HG03159 (cell line): Measurements from ENCODE around the gene APLP1.
"Not testable (repeated sequence)": the region's sequence is repeated elsewhere in the genome, so short reads cannot be mapped to it uniquely, and the experiment has no call there.

Experiments
- ATAC-seq: cut with Tn5 transposase; IDR thresholded peaks from one replicate; pipeline ENCODE4 v1.9.1; 2021; ENCODE audit warnings: mild to moderate bottlenecking, moderate library complexity; ENCODE audit not compliant: unreplicated experiment

The APLP1 gene

DNA sequence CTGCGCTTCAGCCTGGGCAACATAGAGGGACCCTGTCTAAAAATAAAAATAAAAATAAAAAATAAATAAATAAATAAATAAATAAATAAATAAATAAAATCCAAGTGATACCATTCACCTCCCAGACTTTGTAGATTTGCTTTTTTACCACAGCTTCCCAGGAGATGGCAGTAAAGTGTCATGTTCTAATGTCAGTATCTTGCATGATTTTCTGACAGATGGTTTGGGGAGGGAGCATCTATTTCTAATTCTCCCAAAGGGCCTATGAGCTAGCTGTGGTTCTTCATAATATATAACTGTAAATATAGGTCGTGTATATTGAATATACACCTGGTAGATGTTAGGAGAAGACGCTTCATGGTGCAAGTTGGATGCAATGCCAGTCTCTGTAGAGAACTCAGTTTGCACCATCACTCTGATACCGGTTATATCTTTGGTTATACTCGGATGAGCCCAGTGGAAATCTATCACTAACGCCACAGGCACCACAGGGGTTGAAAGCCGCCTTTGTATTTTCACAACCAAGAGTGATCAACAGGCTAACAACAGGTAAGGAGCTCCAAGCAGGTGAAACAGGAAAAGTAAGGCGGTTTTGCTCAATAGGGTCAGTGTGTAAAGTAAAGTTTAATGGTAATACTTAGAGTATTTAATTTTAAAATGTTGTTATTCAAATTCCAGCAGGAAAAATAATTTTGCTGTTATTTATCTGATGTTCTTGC is 13.9 kb downstream of the APLP1 start:
- ATAC-seq, result no peak

DNA sequence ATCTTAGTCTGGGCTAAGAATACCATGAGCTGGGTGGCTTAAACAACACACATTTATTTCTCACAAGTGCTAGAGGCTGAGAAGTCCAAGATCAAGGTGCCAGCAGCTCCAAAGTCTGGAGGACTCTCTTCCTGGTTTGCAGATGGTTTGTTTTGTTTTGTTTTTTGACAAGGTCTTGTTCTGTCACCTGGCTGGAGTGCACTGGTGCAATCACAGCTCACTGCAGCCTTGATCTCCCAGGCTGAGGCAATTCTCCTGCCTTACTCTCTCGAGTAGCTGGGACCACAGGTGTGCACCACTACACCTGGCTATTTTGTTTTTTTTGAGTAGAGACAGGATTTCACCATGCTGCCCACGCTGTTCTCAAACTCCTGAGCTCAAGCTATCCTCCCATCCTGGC is 15.5 kb downstream of the APLP1 start:
- ATAC-seq, result no peak

DNA sequence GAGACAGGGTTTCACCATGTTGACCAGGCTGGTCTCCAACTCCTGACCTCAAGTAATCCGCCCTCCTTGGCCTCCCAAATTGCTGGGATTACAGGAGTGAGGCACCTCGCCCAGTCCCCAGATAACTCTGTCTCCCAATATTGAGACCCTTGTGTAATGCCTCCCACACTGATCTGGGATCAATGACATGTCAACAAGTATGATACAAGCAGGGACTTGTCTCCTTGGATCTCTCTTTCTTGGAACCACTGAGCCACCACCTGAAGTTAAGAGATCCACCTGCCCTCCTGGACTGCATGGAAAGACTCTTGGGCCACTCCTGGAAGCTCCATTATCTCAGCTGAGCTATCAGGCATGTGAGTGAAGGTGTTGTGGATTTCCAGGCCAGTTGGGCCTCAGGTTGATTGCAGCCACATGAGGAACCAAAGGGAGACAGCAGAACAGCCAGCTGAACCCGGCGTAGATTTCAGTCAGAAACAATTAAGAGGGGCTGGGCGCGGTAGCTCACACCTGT is 16.9 kb downstream of the APLP1 start:
- ATAC-seq, result no peak

DNA sequence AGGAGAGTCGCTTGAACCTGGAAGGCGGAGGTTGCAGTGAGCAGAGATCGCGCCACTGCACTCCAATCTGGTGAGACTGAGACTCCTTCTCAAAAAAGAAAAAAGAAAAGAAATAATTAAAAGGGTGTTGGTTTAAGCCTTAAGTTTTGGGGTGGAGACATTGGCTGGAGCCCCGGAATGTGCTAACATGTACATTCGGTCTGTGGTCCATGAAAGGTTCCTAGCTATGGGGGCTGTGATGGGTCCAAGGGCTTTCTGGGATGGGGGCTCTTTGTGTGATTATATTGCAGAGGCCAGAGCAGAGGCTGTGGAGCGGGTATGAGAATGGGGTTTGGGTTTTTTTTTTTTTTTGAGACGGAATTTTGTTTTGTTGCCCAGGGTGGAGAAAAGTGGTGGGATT is 17.5 kb downstream of the APLP1 start:
- ATAC-seq, result no peak

DNA sequence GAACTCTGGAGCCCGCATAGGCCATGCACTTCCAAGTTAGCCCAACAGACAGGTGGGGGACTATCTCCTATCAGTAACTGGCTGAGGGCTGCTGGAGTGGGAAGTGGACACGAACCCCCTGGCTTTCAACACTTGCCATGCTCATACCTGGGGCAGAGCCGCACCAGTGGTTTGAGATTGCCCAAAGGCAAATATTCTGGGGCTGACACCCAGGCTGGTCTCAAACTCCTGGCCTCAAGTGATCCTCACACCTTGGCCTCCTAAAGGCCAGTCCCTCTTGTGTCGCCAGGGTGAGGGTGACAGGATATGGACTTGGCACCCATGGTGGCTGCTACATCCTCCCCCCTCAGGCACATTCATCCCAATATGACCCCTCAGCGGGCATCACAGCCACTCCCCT is 18.8 kb downstream of the APLP1 start:
- ATAC-seq, result no peak

DNA sequence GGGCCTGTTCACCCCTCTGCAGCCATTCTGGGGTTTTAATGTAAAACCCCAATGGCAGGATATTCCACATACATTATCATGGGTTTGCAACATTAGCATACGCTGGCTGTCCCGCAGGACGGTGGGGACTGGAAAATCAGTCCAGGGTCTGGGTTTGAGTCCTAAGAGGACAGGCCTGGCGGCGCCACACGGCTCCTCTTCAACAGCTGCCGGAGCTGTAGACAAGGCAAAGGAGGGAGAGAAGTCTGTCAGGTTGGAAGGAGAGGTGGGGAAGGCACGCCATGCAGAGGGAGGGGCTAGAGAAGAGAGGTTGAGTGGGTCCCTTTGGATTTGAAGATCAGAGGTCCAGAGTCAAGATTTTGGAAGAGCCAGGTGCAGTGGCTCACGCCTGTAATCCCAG is 20.0 kb downstream of the APLP1 start:
- ATAC-seq, result no peak

DNA sequence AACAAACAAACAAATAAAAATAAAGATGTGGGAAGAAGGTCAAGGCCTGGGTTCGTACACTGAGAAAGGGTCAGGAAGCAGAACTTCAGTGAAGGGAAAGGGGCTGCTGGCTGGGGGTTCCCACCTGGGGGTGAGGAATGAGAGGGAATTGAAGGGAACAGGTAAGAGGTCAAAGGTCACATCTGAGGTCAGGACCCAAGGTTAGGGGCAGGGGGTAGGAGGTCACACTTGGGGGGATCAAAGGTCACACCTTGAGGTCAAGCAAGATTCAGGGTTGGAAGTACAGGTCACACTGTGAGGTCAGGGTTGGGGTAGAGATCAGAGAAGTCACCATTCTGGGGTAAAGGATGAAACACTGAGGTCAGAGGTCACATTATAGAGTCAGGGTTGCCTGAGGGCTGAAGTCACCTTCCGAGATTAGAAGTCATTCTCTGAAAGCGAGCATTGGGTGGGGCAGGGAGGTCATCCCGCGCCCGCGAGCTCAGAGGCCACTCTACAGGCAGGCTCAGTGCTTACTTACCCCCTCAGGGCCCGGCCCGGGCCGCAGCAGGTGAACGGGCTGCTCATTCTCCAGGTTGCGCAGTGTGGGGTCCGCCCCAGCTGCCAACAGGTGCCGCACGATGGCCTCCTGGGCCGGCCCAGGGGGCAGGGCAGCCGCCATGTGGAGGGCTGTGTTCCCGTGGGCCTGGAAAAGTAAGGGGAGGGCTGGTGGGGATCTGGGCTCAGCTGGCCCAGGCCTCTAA is 21.2 kb downstream of the APLP1 start:
- no peak for ATAC-seq

DNA sequence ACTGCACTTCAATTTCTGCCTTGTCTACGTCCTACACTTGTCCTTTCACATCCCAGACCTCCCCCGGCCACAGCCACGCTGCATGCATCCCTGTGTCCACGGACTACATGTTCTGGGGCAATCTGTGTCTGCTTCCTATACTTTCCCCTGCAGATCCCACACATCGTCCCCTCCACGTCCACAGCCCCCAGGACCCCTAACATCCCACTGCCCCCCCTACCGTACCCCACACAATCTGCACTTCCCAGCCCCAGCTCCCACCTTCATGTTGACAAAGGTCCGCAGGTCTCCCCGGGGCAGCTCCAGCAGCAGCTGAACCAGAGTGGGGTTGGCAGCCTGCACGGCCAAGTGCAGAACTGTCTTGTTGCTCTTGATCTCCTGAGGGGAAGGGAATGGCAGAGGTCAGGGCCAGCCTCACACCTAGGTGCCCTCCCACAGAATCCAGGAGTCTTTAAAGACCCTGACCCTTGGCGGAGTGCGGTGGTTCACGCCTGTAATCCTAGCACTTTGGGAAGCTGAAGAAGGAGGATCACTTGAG is 21.8 kb downstream of the APLP1 start:
- ATAC-seq, result no peak

DNA sequence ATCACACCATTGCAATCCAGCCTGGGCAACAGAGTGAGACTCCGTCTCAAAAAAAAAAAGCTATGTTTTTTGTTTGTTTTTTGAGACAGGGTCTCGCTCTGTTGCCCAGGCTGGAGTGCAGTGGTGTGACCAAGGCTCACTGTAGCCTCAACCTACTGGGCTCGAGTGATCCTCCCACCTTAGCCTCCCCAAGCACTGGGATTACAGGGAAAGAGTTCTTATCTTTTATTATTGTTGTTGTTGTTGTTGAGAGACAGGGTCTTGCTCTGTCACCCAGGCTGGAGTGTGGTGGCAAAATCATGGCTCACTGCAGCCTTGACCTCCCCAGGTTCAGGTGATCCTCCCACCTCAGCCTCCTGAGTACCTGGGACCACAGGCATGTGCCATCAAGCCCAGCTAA is 23.4 kb downstream of the APLP1 start:
- not testable (repeated sequence) for ATAC-seq

DNA sequence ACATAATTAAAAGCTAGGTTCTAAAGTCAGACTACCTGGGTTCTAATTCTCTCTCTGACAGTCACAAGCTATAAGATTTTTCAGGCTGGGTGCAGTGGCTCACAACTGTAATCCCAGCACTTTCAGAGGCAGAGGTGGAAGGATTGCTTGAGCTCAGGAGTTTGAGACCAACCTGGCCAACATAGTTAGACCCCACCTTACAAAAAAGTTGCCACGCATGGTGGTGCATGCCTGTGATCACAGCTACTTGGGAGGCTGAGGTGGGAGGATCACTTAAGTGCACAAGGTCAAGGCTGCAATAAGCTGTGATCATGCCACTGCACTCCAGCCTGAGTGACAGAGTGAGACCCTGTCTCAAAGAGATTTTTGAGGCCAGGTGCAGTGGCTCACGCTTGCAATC is 26.0 kb downstream of the APLP1 start:
- no peak for ATAC-seq

DNA sequence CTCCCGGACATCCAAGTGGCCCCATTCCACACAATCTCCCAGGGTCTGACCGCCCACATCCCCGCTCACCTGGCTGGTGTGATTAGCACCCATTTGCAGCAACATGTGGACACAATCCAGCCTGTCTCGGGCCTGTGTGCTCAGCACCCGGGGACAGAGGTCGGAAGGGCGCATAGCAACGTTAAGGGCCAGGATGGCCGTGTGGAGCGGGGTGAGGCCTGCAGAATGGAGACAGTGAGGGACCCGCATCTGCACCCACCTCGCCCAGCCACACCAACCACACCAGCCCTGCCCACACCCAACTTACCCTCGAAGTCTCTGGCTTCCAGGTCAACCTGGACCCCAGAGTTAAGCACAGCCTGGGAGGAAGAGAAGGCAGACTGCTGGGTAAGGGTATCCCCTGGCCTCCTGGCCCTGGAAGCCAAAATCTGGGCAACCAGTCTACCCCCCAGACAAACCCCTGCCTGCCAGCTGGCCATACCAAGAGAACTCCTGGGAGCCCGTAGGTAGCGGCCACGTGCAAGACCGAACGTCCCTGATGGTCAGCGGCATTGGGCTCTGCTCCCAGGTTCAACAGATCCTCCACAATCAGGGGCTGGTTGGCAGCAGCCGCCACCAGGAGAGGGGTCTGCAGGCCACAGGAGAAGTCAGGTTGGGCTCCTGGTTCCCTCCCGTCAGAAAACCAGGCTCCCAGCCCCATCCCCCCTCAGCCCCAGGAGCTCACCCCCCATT is 27.7 kb downstream of the APLP1 start:
- no peak for ATAC-seq

DNA sequence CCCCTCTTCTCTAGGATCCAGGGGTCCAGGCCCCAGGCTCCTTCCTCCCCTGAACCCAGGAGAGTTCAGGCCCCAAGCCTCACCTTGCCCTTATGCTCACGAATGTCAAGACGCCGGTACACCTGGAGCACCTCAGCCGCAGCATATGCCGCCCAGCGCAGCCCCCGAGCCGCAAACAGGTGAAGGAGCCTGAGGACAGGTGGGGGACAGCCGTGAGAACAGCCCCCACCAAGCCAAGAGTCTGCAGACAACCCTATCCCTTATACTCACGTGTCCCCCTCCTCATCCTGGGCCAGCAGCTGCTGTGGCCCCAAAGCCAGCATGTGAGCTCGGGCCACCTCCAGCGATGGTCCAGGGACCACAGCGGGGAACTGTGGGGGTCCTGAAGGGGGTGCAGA is 28.3 kb downstream of the APLP1 start:
- ATAC-seq, result no peak

DNA sequence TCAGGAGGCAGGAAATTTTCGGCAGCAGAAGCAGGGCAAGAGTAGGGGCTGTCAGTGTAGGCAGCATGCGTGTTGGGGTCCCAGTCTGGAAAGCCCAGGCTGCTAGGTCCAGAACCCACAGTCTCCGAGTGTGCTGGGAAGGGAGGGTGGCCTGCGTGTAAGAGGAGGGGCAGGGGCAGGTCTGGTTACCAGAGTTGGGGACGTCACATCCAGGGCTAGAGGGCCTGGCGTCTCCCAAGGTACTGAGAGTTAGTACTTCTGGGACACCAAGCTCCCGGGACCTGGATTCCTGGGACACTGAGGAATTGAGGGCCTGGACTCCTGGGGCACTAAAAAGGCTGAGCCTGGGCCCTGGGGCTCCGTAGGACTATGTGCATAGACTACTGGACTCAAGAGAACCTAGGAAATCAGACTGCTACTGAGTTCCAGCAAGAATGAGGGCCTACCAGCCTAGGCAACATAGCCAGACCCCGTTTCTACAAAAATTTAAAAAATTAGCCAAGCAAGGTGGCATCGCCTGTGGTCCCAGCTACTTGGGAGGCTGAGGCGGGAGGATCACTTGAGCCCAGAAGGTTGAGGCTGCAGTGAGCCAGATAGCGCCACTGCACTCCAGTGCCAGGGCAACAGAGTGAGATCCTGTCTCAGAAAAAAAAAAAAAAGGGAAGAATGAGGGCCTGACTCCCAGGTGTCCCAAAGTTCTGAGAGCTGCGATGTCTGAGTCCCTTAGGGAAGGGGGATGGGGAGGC is 29.5 kb downstream of the APLP1 start:
- ATAC-seq, result no peak

DNA sequence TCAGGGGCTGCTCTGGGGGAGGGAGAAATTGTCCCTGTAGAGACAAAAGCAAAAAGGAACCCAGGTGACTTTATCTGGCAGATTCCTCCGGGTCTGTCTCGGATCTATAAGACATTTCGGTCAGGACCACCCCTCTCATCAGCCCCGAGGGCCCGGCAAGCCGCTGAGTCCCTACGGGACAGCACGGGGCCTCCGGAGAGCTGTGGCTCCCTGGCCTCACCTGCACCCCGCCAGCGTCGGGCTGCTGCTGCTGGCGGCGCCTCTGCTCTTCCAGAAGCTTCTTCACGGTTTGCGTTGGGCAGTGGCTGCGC is 30.1 kb downstream of the APLP1 start:
- ATAC-seq, result no peak

DNA sequence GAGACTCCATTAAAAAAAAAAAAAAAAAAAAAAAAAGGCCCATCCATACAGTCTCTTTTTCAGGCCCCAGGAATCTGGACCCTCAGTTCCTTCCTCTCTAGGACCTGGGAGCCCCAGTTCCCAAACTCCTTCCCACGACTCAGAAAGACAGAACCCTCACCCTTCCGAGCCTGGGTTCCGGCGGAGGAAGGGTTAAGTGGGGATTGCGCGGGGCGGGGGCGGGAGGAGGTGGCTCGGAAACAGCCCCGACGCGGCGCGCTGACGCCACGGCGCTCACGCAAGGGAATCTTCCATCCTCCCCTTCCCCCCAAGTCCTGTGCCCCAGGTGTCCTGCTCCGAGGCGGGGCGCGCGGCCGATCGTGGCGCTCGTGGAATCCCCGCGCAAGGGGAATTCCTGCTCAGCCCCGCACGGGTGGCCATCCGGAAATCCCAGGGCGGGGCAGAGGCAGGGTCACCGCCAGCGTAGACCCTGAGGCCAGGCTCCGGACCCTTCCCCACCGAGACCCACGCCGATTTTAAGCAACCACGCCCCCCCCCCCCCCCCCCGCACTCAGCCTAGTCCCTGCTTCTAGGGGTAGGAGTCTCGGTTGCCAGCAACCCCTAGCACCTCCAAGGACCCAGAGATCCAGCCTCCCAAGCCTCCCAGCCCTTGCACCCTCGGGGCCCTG is 31.3 kb downstream of the APLP1 start:
- peak; percentile 39 for ATAC-seq

DNA sequence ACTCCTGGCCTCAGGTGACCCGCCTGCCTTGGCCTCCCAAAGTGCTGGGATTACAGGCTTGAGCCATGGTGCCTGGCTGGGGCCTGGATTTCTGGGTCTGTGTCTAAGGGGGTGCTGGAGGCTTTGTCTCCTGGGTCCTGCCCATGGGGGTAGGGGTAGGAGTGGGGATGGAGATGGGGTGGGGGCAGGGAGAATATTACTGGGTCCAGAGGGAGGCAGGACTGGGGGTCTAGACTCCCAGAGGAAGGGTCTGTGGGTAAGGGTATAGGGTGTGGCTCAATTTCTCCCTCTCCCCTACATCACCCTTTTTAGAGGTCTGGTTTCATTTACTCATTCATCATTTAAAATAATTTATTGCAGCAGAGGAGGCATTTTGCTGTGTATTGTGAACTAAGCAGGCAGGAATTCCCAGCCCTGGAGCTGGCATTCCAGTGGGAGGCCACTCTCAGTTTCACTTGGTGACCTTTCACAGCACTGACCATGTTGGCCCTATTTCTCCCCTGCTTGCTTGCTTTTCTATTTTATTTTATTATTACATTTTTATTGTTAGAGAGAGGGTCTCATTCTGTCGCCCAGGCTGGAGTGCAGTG is 32.8 kb downstream of the APLP1 start:
- no peak for ATAC-seq

DNA sequence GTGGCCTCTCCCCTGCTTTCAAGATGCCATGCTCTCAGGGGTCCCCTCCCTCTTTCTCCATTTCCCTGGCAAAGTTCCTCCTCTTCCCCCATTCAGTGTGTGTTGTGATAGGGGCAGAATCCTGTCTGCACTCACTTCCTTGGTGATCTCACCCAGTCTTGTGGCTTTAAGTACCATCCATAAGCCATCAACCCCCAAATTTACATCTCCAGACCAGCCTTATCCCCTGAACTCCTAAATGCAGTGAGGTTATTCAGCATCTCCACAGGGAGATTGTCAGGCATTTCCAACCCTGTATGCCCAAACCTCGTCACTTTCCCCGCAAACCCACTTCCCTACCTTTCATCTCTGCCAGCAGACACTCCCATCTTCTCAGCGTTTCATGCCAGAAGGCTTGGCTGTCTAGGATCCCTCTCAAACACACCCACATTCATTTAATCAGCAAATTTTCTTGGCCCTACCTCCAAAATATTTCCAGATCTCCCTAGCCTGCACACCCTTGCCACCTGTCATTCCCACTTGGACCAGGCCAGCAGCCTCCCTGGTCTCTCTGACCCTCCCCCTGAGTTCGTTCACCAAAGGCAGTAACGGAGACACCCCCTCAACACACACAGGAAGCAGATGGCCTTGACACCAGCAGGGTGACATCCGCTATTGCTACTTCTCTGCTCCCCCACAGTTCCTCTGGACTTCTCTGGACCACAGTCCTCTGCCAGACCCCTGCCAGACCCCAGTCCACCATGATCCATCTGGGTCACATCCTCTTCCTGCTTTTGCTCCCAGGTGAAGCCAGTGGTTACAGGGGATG is 33.7 kb downstream of the APLP1 start, which contains the start of gene HCST:
HCST (plus strand) TSS at position 676 of the 808 bp plus-strand sequence; CDS start at position 741, 65 bp downstream.
- no peak for ATAC-seq

DNA sequence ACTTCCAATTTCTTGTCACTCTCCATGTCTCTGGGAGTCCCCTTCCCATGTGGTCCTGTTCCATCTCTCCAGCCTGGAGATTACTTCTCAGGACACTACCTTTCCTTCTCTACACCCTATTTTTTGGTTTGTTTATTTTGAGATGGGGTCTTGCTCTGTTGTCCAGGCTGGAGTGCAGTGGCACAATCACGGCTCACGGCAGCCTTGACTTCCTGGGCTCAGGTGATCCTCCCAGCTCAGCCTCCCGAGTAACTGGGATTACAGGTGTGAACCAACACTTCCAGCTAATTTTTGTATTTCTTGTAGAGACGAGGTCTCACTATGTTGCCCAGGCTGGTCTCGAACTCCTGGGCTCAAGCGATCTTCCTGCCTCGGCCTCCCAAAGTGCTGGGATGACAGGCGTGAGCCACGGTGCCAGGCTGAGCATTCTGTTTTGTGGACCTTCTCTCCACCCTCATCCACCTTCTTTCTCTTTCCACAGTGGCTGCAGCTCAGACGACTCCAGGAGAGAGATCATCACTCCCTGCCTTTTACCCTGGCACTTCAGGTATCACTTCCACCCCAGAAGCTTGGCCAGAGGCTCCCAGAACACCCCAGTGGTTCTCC is 34.6 kb downstream of the APLP1 start:
- no peak for ATAC-seq
